ENCODE measurements around the gene CNTNAP5. TPM values are rescaled to one million over a fixed set of nuclear protein-coding genes. Genes with fewer than 3 reads are reported as not detected.

The CNTNAP5 gene
- total RNA-seq, 2 donors from 2014 or later: 0.11 TPM; not detected in 1

DNA sequence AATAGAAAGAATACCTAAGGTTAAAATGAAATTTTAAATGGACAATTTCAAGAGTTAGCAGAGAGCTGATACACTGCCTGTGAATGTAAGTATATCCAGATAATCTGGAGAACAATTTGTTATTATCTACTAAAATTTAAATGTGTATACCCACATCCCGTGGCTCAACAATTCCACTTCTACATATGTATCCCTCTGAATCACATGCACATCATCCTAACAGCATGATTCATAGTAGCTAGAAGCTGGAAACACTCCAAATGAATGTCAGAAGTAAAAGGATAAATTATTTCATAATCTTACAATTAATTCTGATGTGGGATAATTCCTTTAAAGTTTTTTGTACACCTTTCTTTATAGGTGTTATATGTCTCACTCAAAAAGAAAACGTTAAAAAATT lies 87.9 kb downstream of the CNTNAP5 start:
- TF ChIP-seq, protein P1, sequence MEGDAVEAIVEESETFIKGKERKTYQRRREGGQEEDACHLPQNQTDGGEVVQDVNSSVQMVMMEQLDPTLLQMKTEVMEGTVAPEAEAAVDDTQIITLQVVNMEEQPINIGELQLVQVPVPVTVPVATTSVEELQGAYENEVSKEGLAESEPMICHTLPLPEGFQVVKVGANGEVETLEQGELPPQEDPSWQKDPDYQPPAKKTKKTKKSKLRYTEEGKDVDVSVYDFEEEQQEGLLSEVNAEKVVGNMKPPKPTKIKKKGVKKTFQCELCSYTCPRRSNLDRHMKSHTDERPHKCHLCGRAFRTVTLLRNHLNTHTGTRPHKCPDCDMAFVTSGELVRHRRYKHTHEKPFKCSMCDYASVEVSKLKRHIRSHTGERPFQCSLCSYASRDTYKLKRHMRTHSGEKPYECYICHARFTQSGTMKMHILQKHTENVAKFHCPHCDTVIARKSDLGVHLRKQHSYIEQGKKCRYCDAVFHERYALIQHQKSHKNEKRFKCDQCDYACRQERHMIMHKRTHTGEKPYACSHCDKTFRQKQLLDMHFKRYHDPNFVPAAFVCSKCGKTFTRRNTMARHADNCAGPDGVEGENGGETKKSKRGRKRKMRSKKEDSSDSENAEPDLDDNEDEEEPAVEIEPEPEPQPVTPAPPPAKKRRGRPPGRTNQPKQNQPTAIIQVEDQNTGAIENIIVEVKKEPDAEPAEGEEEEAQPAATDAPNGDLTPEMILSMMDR (IDR thresholded peaks at IDR 0.05): no peak
- TF ChIP-seq POLR2AphosphoS5 (IDR thresholded peaks at IDR 0.05) (no peak), POLR2A (IDR thresholded peaks at IDR 0.05) (no peak)
- Histone ChIP-seq H3K4me1 (replicated peaks) (no peaks in the 10 kb centered on the region), H3K27ac (no peak overlapping the region), H3K9me3 (no peaks in the 10 kb centered on the region), H3K36me3 (no peaks in the 10 kb centered on the region), H3K27me3 (replicated peaks; ENCODE audit: insufficient read depth) (no peaks in the 10 kb centered on the region), H3K4me3 (no peak overlapping the region)
- 63% methylated on average over 2 of the region's 2 CpGs for WGBS
- no peak for DNase-seq (ENCODE audit: low spot score)
- intact Hi-C loops (cut with DNase I): no loop called here

DNA sequence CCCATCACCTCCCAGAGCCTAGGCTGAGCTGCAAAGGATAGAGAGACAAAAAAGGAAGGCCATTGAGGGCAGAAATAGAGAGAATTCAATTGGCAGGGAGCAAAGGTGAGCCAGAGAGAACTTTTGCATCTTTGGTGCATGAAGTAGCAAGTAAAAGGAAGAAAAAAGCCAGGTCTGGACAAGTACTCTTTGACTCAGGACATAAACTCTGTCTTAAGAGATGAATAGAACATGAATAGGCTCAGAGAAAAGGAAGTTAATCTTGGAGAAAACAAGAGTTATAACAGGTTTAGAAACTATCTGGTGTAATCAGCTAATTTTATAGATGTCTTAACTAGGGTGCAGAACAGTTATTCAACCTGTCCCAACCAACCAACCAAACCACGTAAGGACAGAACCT lies 95.2 kb downstream of the CNTNAP5 start:
- Histone ChIP-seq H3K27me3 (replicated peaks; ENCODE audit: insufficient read depth) (no peaks in the 10 kb centered on the region), H3K27ac (no peak overlapping the region), H3K36me3 (no peaks in the 10 kb centered on the region), H3K4me3 (no peak overlapping the region), H3K9me3 (no peaks in the 10 kb centered on the region), H3K4me1 (replicated peaks) (no peaks in the 10 kb centered on the region)
- TF ChIP-seq, protein P1 (IDR thresholded peaks at IDR 0.05): no peak
- no peak for TF ChIP-seq POLR2AphosphoS5 (IDR thresholded peaks at IDR 0.05)
- no peak for DNase-seq (ENCODE audit: low spot score)
- intact Hi-C loops (cut with DNase I): no loop called here
- WGBS: 57% methylated on average over 1 of the region's 1 CpG

DNA sequence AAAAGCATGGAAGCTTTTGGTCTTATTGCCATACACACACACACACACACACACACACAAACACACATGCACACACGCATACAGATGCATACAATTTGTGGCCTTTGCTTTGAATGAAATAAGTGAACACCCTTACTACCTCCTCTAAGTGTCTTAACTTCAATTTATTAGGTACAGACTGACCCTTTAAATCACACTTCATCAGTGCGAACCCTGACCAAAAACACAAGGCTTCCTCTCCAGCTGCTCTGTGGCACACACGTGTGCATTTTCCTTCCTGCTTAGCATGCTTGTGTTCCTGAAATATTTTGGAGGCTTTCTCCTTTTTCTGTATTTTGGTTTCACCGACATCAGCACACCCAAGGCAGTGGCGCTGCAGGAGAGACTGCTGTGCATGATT lies 96.0 kb downstream of the CNTNAP5 start:
- no peak for DNase-seq (ENCODE audit: low spot score)
- intact Hi-C loops (cut with DNase I): no loop called here
- no peak overlapping the region for H3K4me3 ChIP-seq
- H3K36me3 ChIP-seq: no peaks in the 10 kb centered on the region
- H3K27me3 ChIP-seq (replicated peaks; ENCODE audit: insufficient read depth): no peaks in the 10 kb centered on the region
- no peak overlapping the region for H3K27ac ChIP-seq
- no peaks in the 10 kb centered on the region for H3K4me1 ChIP-seq (replicated peaks)
- no peaks in the 10 kb centered on the region for H3K9me3 ChIP-seq
- 56% methylated on average over 5 of the region's 5 CpGs for WGBS
- TF ChIP-seq, protein P1 (IDR thresholded peaks at IDR 0.05): no peak
- TF ChIP-seq POLR2A (IDR thresholded peaks at IDR 0.05) (no peak), POLR2AphosphoS5 (IDR thresholded peaks at IDR 0.05) (no peak)

DNA sequence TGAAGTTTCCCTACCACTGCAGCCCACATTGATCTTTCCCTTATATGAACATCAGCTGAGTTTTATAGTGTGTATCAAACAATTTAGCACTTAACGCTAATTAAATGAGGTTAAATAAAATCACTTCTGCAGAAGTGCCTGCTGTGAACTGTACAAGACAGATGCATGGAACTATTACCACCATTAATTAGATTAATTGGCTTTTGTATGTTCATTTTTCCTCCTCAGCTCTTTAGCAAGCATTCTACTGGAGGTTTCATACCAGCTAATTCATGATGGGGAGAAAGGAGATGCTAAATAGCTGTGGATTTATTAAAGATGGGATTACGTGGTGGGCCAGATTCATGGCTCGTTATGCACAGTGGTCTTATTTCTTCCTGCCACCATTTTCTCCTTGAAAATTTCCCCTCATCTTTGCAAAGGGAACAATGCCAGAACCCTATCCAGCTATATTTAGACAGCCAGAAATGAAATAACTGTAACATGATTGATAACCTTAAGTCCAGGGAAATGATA lies 96.7 kb downstream of the CNTNAP5 start:
- no peaks in the 10 kb centered on the region for H3K9me3 ChIP-seq
- H3K4me3 ChIP-seq: no peak overlapping the region
- intact Hi-C loops (cut with DNase I): no loop called here
- H3K27ac ChIP-seq: no peak overlapping the region
- no peaks in the 10 kb centered on the region for H3K36me3 ChIP-seq
- TF ChIP-seq, protein P1 (IDR thresholded peaks at IDR 0.05): no peak
- TF ChIP-seq POLR2A (IDR thresholded peaks at IDR 0.05): no peak
- no peak for TF ChIP-seq POLR2AphosphoS5 (IDR thresholded peaks at IDR 0.05)
- no peak for DNase-seq (ENCODE audit: low spot score)
- no peaks in the 10 kb centered on the region for H3K27me3 ChIP-seq (replicated peaks; ENCODE audit: insufficient read depth)
- 83% methylated on average over 3 of the region's 3 CpGs for WGBS
- H3K4me1 ChIP-seq (replicated peaks): no peaks in the 10 kb centered on the region

DNA sequence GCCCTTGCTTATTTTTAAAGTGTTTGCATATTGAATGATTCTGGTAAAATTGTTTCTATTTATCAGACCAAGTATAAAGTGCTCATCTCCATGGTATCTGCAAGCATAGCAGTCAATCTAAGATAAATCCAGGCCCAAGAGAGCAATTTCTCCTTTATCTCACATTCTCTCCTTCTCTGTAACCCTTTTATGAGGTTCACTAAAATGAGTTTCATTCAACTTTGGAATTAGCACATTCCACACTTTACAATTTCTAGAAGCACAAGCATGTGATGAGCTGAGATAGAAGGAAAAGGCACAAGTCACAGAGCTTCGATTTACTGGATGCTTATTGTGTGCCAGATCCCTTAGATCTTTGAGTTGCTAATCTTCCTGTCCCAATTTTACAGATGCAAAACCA lies 97.3 kb downstream of the CNTNAP5 start:
- WGBS: 50% methylated on average over 1 of the region's 1 CpG
- no peaks in the 10 kb centered on the region for H3K27me3 ChIP-seq (replicated peaks; ENCODE audit: insufficient read depth)
- H3K4me1 ChIP-seq (replicated peaks): no peaks in the 10 kb centered on the region
- H3K4me3 ChIP-seq: no peak overlapping the region
- H3K9me3 ChIP-seq: no peaks in the 10 kb centered on the region
- DNase-seq (ENCODE audit: low spot score): no peak
- no peak overlapping the region for H3K27ac ChIP-seq
- TF ChIP-seq POLR2A (IDR thresholded peaks at IDR 0.05) (no peak), POLR2AphosphoS5 (IDR thresholded peaks at IDR 0.05) (no peak)
- TF ChIP-seq, protein P1 (IDR thresholded peaks at IDR 0.05): no peak
- intact Hi-C loops (cut with DNase I): no loop called here
- H3K36me3 ChIP-seq: no peaks in the 10 kb centered on the region
